HepG2 (cell line): ENCODE results near the gene RERE. TPM values are rescaled to one million over a fixed set of nuclear protein-coding genes. Genes with fewer than 3 reads are reported as not detected.

Experiments used
- BATF2 ChIP-seq: sonication (generic); formaldehyde crosslinking; IDR thresholded peaks from 2 replicates; pipeline ENCODE4 v1.8.0; 2022; ENCODE audit warnings: mild to moderate bottlenecking, missing genetic modification reagents, moderate library complexity
- BORCS8-MEF2B ChIP-seq: sonication (generic); formaldehyde crosslinking; IDR thresholded peaks from 2 replicates; pipeline ENCODE4 v1.8.0; 2022; ENCODE audit warnings: mild to moderate bottlenecking, missing genetic modification reagents
- CBFB ChIP-seq: sonication (generic); formaldehyde crosslinking; IDR thresholded peaks from 2 replicates; pipeline ENCODE4 v1.4.0; 2020; ENCODE audit warnings: missing genetic modification reagents
- DMTF1 ChIP-seq: sonication (generic); formaldehyde crosslinking; IDR thresholded peaks from 2 replicates; pipeline ENCODE4 v1.4.0; 2020; ENCODE audit warnings: mild to moderate bottlenecking, missing genetic modification reagents
- HOXA7 ChIP-seq: sonication (generic); formaldehyde crosslinking; IDR thresholded peaks from 2 replicates; pipeline ENCODE4 v1.8.1; 2022; ENCODE audit warnings: mild to moderate bottlenecking, missing genetic modification reagents, moderate library complexity
- JUNB ChIP-seq: sonication (generic); formaldehyde crosslinking; IDR thresholded peaks from 2 replicates; pipeline ENCODE4 v1.8.0; 2022; ENCODE audit warnings: missing genetic modification reagents, mild to moderate bottlenecking, borderline replicate concordance
- JUND ChIP-seq: sonication (generic); formaldehyde crosslinking; IDR thresholded peaks from 2 replicates; pipeline ENCODE4 v1.8.0; 2022; ENCODE audit warnings: mild to moderate bottlenecking, missing genetic modification reagents
- KDM1A ChIP-seq: IDR thresholded peaks from 2 replicates; pipeline ENCODE4 v1.6.1; 2016; ENCODE audit warnings: missing compliant biosample characterization
- RNF219 ChIP-seq: sonication (generic); formaldehyde crosslinking; IDR thresholded peaks from 2 replicates; pipeline ENCODE4 v1.5.0; 2020; ENCODE audit warnings: mild to moderate bottlenecking, missing genetic modification reagents
- SATB2 ChIP-seq: sonication (generic); formaldehyde crosslinking; IDR thresholded peaks from 2 replicates; pipeline ENCODE4 v1.5.0; 2020; ENCODE audit warnings: missing genetic modification reagents
- TCF12 ChIP-seq, 2 experiments: fragments of 450-650 bp in 1 of 2; sonication (generic) in 1 of 2; formaldehyde crosslinking in 1 of 2; IDR thresholded peaks; 2 replicates each; pipeline versions ENCODE4 v1.6.1 to v1.8.0; 2017 to 2022; ENCODE audit warnings: antibody characterized with exemption in 1 of 2, mild to moderate bottlenecking in 1 of 2, missing genetic modification reagents in 1 of 2, moderate library complexity in 1 of 2
- THAP9 ChIP-seq: sonication (generic); formaldehyde crosslinking; IDR thresholded peaks from 2 replicates; pipeline ENCODE4; 2020; ENCODE audit warnings: missing genetic modification reagents, mild to moderate bottlenecking, borderline replicate concordance
- ZNF136 ChIP-seq: sonication (generic); formaldehyde crosslinking; IDR thresholded peaks from 2 replicates; pipeline ENCODE4 v1.8.1; 2022; ENCODE audit warnings: low read depth, mild to moderate bottlenecking, moderate library complexity, missing genetic modification reagents
- ZNF18 ChIP-seq: sonication (generic); formaldehyde crosslinking; IDR thresholded peaks from 2 replicates; pipeline ENCODE4 v1.8.0; 2022; ENCODE audit warnings: mild to moderate bottlenecking, missing genetic modification reagents; ENCODE audit not compliant: insufficient replicate concordance
- polyA plus RNA-seq, 8 experiments: library from polyadenylated mRNA; depleted of rRNA in 3 of 8; stranded (reverse) in 7 of 8; unstranded in 1 of 8; fragments of >200 nt; fragmentation: Illumina TruSeq in 4 of 8; extraction: Trizol in 4 of 8; gene quantifications; 2 replicates each; pipeline versions ENCODE4 v1.2.1 to v1.2.3, GENCODE V29; 2011 to 2016; ENCODE audit warnings: low read depth in 4 of 8, missing spikeins in 1 of 8, mixed read lengths in 1 of 8; ENCODE audit not compliant: insufficient read depth in 1 of 8
- total RNA-seq, 5 experiments: library from RNA; depleted of rRNA; stranded (reverse); fragments of >200 nt; fragmentation: Illumina TruSeq; extraction: Trizol; gene quantifications; 2 replicates each; pipeline ENCODE4 v1.2.3, GENCODE V29; 2016; ENCODE audit warnings: low read depth in 1 of 5

RERE gene
- total and polyA plus RNA-seq, 2 of the 13 experiments (the other 11 are each of a cell fraction or from before 2014, with no cell fraction given): 18.3 to 21.9 TPM

GRCh38 chr1:8817412-8818324, at the start of gene RERE (continued):
- TF ChIP-seq JUNB (CRISPR knock-in tag) (no peak), KDM1A (CRISPR knock-in tag) (no peak), TCF12 (IDR thresholded peaks at IDR 0.05) (no peak), TCF12 (CRISPR knock-in tag; IDR thresholded peaks at IDR 0.05) (no peak), BORCS8-MEF2B (CRISPR knock-in tag) (no peak), CBFB (CRISPR knock-in tag) (no peak), THAP9 (CRISPR knock-in tag) (peak; percentile 45; the same call in 1 of the 2 replicates), DMTF1 (no peak), RNF219 (no peak), SATB2 (CRISPR knock-in tag) (no peak), BATF2 (CRISPR knock-in tag) (no peak), JUND (CRISPR knock-in tag) (no peak), ZNF18 (CRISPR knock-in tag) (no peak), HOXA7 (CRISPR knock-in tag) (no peak), ZNF136 (CRISPR knock-in tag) (no peak)
